Measurements from ENCODE around the gene ASCC2. TPM values are rescaled to one million over a fixed set of nuclear protein-coding genes. Genes with fewer than 3 reads are reported as not detected.
"Not testable (repeated sequence)": the region's sequence is repeated elsewhere in the genome, so short reads cannot be mapped to it uniquely, and the experiment has no call there.

Gene ASCC2
- total RNA-seq, 2 donors from 2014 or later, result 102 to 124 TPM

DNA sequence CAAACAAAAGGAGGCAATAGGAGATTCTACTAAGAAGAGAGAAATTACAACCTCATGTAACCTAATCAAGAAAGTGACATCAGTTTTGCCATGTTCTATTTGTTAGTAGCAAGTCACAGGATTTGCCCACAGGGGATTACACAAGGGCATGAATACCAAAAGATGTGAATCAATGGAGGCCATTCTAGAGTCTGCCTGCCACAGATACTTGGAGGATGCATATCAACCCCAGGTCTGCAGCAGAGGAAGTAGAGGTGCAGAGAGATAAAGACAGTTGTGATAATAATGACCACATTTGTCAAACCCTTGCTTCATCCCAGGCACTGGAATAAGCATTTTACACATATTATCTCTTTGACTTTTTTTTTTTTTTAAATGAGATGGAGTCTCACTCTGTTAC lies 2.4 kb upstream of the ASCC2 start:
- no peak for DNase-seq (ENCODE audit: low spot score)
- Mint-ChIP-seq H3K4me1 (ENCODE audit: low read depth in 2 of 2) (peaks cover 26 to 31% of the 10 kb centered on the region in 2 donors), H3K9me3 (peaks cover 3% of the 10 kb centered on the region), H3K27me3 (no peaks in the 10 kb centered on the region), H3K36me3 (peaks cover 5% of the 10 kb centered on the region), H3K4me3 (no peak overlapping the region), H3K27ac (no peak overlapping the region)
- no peak for ATAC-seq

DNA sequence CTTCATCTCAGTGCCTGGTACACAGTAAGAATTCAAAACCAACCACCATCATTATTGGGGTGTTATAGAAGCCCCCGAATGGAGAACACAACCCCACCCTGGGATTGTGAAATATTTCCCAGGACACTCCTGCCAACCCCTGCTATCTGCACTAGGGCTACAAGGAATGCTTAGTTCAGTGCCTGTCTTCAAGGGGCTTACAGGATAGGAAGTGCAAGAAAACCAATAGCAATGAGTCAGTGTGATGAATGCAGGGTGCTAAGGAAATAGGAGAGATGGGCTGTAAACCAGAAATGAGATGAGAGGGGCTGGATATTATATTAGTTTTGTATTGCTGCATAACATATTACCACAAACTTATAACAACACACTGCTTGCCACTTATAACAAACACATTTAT lies 965 bp upstream of the ASCC2 start:
- peaks cover 3% of the 10 kb centered on the region for H3K9me3 Mint-ChIP-seq
- ATAC-seq, result no peak
- peak overlapping the region; percentile 91 to 98 for H3K27ac Mint-ChIP-seq
- peaks cover 28 to 35% of the 10 kb centered on the region in 2 donors for H3K4me1 Mint-ChIP-seq (ENCODE audit: low read depth in 2 of 2)
- DNase-seq (ENCODE audit: low spot score), result no peak
- no peaks in the 10 kb centered on the region for H3K27me3 Mint-ChIP-seq
- peak overlapping the region; percentile 97 for H3K4me3 Mint-ChIP-seq
- peaks cover 7% of the 10 kb centered on the region for H3K36me3 Mint-ChIP-seq

DNA sequence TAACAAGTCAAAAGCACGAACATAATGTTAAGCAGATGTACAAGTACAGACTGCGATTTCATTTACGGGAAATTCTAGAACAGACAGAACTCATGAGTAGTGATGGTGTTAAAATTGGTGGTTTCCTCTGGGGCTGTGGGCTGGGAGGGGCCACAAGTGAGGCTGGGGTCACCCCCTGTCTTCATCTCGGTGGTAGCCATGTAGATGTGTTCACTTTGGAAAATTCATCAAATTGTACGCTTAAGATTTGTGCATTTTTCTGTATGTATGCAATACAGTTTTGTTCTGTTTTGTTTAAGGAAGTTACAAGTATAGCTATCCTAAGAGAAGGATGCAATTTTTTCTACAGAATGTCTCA lies 504 bp upstream of the ASCC2 start:
- peak; percentile 17 to 36 for ATAC-seq

DNA sequence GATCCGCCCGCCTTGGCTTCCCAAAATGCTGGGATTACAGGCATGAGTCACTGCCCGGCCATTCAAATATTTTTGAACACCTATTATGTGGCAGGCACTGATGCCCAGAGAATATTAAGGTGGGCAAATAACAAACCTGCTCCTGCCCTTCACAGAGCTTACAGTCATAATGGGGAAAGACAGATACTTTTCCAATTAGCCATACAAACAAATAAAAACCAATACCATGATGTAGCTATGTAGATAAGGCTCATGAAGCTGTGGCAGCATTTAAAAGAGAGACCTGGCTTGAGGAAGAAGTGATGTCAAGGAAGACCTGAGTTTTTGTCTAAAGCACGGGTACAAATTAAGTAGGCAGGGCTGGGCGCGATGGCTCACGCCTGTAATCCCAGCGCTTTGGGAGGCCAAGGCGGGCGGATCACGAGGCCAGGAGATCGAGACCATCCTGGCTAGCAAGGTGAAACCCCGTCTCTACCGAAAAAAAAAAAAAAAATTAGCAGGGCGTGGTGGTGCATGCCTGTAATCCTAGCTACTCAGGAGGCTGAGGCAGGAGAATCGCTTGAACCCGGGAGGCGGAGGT lies 1.2 kb downstream of the ASCC2 start:
- peaks cover 32 to 40% of the 10 kb centered on the region in 2 donors for H3K4me1 Mint-ChIP-seq (ENCODE audit: low read depth in 2 of 2)
- H3K27me3 Mint-ChIP-seq; ATAC-seq; H3K9me3 Mint-ChIP-seq; DNase-seq (ENCODE audit: low spot score): not testable (repeated sequence)
- H3K36me3 Mint-ChIP-seq, result peaks cover 14% of the 10 kb centered on the region
- peak overlapping the region; percentile 97 for H3K4me3 Mint-ChIP-seq
- H3K27ac Mint-ChIP-seq, result peak overlapping the region; percentile 91 to 98

More for the DNA sequence above, 504 bp upstream of the ASCC2 start:
- H3K4me3 Mint-ChIP-seq, result peak overlapping the region; percentile 97
- H3K4me1 Mint-ChIP-seq (ENCODE audit: low read depth in 2 of 2), result peaks cover 28 to 36% of the 10 kb centered on the region in 2 donors
- H3K27me3 Mint-ChIP-seq, result no peaks in the 10 kb centered on the region
- H3K27ac Mint-ChIP-seq, result peak overlapping the region; percentile 91 to 98
- peaks cover 3% of the 10 kb centered on the region for H3K9me3 Mint-ChIP-seq
- peaks cover 7% of the 10 kb centered on the region for H3K36me3 Mint-ChIP-seq
- no peak for DNase-seq (ENCODE audit: low spot score)

DNA sequence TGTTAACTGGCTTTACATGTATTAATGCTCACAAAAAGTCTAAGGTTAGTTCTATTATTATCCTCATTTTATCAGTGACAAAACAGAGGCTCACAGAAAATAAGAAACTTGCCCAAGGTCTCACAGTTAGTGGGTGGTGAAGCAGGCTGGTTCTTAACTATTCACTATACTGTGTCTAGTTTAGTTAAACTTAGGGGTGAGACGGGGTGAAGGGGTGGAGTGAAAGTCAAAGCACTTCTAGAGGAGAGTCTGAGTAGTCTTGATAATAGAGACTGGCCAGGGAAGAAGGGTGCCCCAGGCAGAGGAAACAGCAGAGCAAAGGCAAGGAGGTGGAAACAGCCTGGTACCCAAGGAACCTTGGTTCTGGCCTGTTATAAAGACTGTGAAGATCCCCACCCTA lies 4.0 kb downstream of the ASCC2 start:
- Mint-ChIP-seq H3K9me3 (peaks cover 1% of the 10 kb centered on the region), H3K4me1 (ENCODE audit: low read depth in 2 of 2) (peaks cover 41 to 45% of the 10 kb centered on the region in 2 donors), H3K27me3 (no peaks in the 10 kb centered on the region), H3K4me3 (no peak overlapping the region), H3K27ac (no peak overlapping the region), H3K36me3 (peaks cover 20% of the 10 kb centered on the region)
- ATAC-seq (no peak), DNase-seq (ENCODE audit: low spot score) (no peak)

DNA sequence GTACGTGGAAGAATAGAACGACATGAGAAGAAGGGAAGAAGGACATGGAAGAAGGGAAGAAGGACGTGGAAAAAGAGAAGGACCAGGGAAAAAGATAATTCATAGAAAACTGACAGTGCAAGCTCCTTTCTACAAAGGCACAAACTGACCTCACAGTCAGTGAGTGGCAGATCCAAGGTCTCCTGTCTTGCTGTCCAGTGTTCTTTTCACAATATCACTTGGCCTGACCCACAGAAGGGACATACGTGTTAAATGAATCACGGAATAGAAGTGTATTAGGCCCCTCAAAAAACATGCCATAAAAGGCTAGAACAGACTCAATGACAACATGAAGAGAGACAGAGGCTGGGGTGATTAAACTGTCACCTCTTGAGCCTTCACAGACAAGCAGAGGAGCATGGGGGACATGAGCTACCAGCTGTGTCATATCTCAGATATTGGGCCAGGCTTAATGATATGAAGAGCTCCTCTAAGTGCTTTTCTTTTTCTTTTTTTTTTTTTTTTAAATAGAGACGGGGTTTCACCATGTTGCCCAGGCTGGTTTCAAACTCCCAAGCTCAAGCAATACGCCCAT lies 4.6 kb downstream of the ASCC2 start:
- peaks cover 20% of the 10 kb centered on the region for H3K36me3 Mint-ChIP-seq
- H3K4me1 Mint-ChIP-seq (ENCODE audit: low read depth in 2 of 2), result peaks cover 36 to 41% of the 10 kb centered on the region in 2 donors
- H3K27me3 Mint-ChIP-seq, result no peaks in the 10 kb centered on the region
- no peak overlapping the region for H3K4me3 Mint-ChIP-seq
- no peaks in the 10 kb centered on the region for H3K9me3 Mint-ChIP-seq
- ATAC-seq (no peak), DNase-seq (ENCODE audit: low spot score) (no peak)
- no peak overlapping the region for H3K27ac Mint-ChIP-seq

DNA sequence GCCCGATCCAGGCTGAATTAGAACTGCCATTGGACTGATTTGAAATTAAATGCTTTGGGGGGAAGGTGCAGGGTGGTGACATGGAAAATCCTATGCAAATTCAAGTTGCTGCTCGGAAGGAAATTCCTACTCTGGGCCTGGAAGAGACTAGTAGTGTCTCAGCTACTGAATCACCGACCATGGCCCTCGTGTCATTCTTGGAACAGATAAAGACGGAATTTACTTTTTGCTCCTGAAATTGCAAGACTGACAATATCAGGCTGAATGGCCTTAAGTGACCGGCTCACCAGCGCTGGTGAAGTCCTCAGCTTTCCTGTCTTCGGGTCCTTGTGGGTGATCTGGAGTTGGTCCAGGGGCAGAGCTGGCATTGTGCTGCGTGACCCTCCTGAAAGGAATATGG lies 6.1 kb downstream of the ASCC2 start:
- ATAC-seq (no peak), DNase-seq (ENCODE audit: low spot score) (no peak)
- H3K27ac Mint-ChIP-seq, result no peak overlapping the region
- H3K27me3 Mint-ChIP-seq, result no peaks in the 10 kb centered on the region
- H3K4me1 Mint-ChIP-seq (ENCODE audit: low read depth in 2 of 2), result peaks cover 32 to 40% of the 10 kb centered on the region in 2 donors
- H3K36me3 Mint-ChIP-seq, result peaks cover 27% of the 10 kb centered on the region
- H3K9me3 Mint-ChIP-seq, result no peaks in the 10 kb centered on the region
- H3K4me3 Mint-ChIP-seq, result no peak overlapping the region

DNA sequence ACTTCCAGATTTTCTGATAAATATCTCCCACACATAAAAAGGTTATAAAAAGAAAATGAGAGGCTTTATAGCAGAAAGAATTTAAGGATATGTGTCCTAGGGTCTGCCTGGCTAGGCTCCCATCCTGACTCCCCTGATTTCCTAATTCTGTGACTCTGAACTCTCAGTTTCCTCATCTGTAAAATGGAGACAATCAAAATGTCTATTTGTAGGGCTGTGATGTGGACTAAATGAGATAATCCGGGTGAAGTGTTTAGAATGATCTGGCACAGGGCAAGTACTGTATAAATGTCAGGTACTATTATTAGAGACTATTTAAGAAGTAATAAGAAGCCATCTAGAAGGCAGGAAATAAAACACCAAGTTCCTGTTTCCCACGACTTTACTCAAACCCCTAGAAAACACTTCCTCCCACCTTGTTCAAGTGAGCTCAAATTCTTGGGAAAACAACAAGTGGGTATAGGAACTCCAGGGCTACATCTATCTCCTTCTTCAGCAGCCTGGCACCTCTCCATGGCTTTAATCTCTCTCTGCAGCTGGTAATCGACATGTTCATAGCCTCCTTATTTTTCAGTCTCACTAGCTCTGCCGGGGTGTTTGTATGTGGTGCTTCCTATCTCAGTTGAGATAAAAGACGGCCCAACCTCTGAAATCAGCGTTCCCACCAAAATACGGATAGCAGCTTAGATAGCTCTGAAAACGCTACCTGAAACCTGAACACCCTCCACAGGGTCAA lies 6.7 kb downstream of the ASCC2 start:
- Mint-ChIP-seq H3K4me1 (ENCODE audit: low read depth in 2 of 2) (peaks cover 32 to 36% of the 10 kb centered on the region in 2 donors), H3K4me3 (no peak overlapping the region), H3K27ac (no peak overlapping the region), H3K27me3 (no peaks in the 10 kb centered on the region), H3K36me3 (peaks cover 27% of the 10 kb centered on the region), H3K9me3 (no peaks in the 10 kb centered on the region)
- ATAC-seq (no peak), DNase-seq (ENCODE audit: low spot score) (no peak)

DNA sequence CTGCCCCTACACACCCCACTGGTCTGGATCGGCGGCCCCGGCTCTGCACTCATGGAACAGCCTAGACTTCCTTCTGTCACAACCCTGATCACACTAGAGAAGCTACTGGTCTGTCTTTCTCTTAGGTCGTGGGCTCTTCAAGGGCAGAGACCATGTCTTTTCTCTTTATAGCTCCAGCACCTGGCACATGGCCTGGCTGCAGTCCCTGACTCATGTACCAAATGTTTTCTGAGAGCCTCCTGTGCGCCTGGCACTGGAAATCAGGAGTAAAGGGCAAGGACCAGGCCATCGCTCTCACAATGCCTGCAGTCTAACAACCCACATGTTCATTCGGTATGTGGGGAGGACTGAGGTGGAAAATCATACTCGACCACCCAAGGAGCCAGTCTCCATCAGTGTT lies 7.5 kb downstream of the ASCC2 start:
- no peak for DNase-seq (ENCODE audit: low spot score)
- no peak overlapping the region for H3K4me3 Mint-ChIP-seq
- H3K27ac Mint-ChIP-seq, result peak overlapping the region in 1 of 2 donors; percentile 6
- no peak for ATAC-seq
- H3K27me3 Mint-ChIP-seq, result no peaks in the 10 kb centered on the region
- H3K9me3 Mint-ChIP-seq, result no peaks in the 10 kb centered on the region
- peaks cover 25% of the 10 kb centered on the region for H3K36me3 Mint-ChIP-seq
- H3K4me1 Mint-ChIP-seq (ENCODE audit: low read depth in 2 of 2), result peaks cover 29 to 31% of the 10 kb centered on the region in 2 donors

DNA sequence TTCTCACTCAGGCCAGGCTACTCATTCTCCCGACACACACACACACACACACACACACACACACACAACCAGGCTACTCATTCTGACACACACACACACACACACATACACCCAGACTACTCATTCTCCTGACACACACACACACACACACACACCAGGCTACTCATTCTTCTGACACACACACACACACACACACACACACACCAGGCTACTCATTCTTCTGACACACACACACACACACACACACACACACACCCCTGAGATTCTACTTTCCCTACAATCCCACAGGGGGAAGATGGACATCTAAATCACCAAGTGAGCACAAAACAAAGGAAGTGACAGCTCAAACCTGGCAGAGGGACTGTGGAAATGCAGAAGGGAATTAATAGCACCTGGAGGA lies 10.3 kb downstream of the ASCC2 start:
- H3K9me3 Mint-ChIP-seq; DNase-seq (ENCODE audit: low spot score); ATAC-seq; H3K27me3 Mint-ChIP-seq; H3K4me3 Mint-ChIP-seq; H3K27ac Mint-ChIP-seq: not testable (repeated sequence)
- H3K36me3 Mint-ChIP-seq, result peaks cover 29% of the 10 kb centered on the region
- H3K4me1 Mint-ChIP-seq (ENCODE audit: low read depth in 2 of 2), result peaks cover 27 to 28% of the 10 kb centered on the region in 2 donors

DNA sequence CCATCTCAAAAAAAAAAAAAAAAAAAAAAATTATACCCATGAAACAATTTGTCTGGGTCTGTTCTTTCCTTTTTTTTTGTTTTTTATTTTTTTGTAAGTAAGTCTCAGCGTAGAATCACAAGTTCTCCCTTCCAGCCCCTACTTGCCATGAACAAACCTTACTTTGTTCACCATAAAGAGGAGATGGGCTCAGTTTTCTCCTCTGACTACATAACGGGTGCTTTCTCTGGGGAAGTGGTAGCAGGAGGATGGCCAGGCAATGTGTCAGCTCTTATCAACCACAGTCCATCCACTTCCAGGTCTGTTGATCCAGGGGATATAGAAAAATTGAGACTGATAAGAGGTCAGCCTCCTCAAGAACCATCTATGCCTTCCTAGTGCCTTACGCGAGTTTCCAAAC lies 11.0 kb downstream of the ASCC2 start:
- DNase-seq (ENCODE audit: low spot score) (no peak), ATAC-seq (no peak)
- Mint-ChIP-seq H3K36me3 (peaks cover 32% of the 10 kb centered on the region), H3K27me3 (no peaks in the 10 kb centered on the region), H3K9me3 (no peaks in the 10 kb centered on the region), H3K27ac (no peak overlapping the region), H3K4me1 (ENCODE audit: low read depth in 2 of 2) (peaks cover 30 to 31% of the 10 kb centered on the region in 2 donors), H3K4me3 (no peak overlapping the region)

DNA sequence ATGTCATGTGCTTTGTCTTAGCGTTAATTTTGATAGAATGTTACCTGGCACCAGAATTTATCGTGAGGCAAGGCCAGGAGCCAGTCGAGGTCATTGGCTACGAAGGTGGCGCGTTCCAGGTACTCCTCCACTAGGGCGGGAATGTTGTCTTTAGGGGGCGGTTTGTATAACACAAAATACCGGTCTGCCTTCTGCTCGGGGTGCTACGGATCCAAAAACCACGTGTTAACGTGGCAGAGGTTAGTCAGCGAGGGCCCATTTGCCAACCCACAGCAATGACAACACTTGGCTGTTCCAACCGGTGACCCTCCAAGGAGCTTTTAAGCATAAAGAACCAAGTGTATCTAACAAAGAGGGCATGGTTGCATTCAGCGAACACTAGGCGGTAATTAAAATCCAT lies 12.5 kb downstream of the ASCC2 start:
- Mint-ChIP-seq H3K27me3 (no peaks in the 10 kb centered on the region), H3K4me1 (ENCODE audit: low read depth in 2 of 2) (peaks cover 33 to 39% of the 10 kb centered on the region in 2 donors), H3K36me3 (peaks cover 35% of the 10 kb centered on the region), H3K27ac (no peak overlapping the region), H3K4me3 (no peak overlapping the region), H3K9me3 (no peaks in the 10 kb centered on the region)
- ATAC-seq, result no peak
- no peak for DNase-seq (ENCODE audit: low spot score)

DNA sequence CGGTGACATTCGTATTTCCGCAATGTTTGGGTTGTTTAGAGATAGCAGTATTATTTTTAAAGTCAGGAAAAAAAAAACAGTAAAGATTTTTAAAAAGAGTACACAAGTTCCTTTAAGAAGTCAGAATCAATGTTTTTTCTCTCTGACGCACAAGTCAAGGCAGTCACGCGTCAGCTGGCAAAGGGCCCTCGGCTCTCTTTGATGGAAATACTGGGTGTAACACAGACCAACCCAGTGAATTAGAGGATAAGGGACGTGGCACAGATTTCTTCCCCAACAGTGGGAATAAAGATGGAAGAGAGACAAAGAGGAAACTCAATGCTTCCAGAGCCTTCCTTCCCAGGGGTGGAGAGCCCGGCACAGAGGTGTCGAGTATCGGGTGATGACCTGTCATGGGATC lies 13.4 kb downstream of the ASCC2 start:
- Mint-ChIP-seq H3K4me3 (no peak overlapping the region), H3K4me1 (ENCODE audit: low read depth in 2 of 2) (peaks cover 30 to 32% of the 10 kb centered on the region in 2 donors), H3K9me3 (no peaks in the 10 kb centered on the region), H3K36me3 (peaks cover 35% of the 10 kb centered on the region), H3K27ac (peak overlapping the region in 1 of 2 donors; percentile 29), H3K27me3 (no peaks in the 10 kb centered on the region)
- DNase-seq (ENCODE audit: low spot score) (no peak), ATAC-seq (no peak)

DNA sequence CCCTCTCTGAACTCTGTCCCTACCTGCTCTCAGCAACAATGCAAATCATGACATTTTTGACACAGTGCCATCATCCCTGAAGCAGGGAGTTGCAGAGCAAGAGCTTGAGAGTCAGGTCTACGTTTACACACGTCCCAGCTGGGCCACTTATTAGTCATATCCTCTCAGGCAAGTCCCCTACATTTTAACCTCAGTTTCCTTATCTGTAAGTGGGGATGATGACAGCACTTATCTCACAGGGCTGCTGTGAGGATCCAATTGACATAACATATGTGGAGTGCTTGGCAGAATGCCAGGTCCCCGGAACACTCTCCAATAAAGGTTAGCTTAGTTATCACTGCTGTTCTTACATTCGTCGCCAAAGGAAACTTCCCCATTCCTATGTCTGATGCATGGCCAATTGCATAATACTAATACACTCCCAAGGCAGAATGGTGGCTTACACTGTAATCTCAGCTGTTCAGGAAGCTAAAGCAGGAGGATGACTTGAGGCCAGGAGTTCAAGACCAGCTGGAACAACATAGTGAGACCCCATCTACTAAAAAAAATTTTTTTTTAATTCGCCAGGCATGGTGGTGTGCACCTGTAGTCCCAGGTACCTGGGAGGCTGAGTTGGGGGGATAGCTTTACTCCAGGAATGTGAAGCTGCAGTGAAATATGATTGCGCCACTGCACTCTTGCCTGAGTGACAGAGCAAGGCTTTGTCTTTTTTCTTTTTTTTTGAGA lies 16.6 kb downstream of the ASCC2 start:
- no peaks in the 10 kb centered on the region for H3K27me3 Mint-ChIP-seq
- ATAC-seq, result peak; percentile 97 to 98
- no peaks in the 10 kb centered on the region for H3K9me3 Mint-ChIP-seq
- peaks cover 25% of the 10 kb centered on the region in 2 donors for H3K4me1 Mint-ChIP-seq (ENCODE audit: low read depth in 2 of 2)
- DNase-seq (ENCODE audit: low spot score), result peak; percentile 74
- H3K36me3 Mint-ChIP-seq, result peaks cover 33% of the 10 kb centered on the region
- peak overlapping the region; percentile 42 for H3K4me3 Mint-ChIP-seq
- peak overlapping the region; percentile 69 to 93 for H3K27ac Mint-ChIP-seq
